HG02588 (cell line): ENCODE data around the gene RPN2.

Experiments
- ATAC-seq: cut with Tn5 transposase; IDR thresholded peaks from one replicate; pipeline ENCODE4 v1.9.1; 2021; ENCODE audit warnings: mild to moderate bottlenecking, moderate library complexity; ENCODE audit not compliant: unreplicated experiment

Gene RPN2

GRCh38 chr20:37179683-37180524 is 774 bp downstream of the RPN2 start:
- ATAC-seq, result no peak

GRCh38 chr20:37185686-37186085 is 6.6 kb downstream of the RPN2 start:
- ATAC-seq, result no peak

GRCh38 chr20:37188787-37189186 is 9.7 kb downstream of the RPN2 start:
- no peak for ATAC-seq

- no peak for ATAC-seq
Measured at GRCh38 chr20:37189416-37190016, 10.4 kb downstream of the RPN2 start.

DNA sequence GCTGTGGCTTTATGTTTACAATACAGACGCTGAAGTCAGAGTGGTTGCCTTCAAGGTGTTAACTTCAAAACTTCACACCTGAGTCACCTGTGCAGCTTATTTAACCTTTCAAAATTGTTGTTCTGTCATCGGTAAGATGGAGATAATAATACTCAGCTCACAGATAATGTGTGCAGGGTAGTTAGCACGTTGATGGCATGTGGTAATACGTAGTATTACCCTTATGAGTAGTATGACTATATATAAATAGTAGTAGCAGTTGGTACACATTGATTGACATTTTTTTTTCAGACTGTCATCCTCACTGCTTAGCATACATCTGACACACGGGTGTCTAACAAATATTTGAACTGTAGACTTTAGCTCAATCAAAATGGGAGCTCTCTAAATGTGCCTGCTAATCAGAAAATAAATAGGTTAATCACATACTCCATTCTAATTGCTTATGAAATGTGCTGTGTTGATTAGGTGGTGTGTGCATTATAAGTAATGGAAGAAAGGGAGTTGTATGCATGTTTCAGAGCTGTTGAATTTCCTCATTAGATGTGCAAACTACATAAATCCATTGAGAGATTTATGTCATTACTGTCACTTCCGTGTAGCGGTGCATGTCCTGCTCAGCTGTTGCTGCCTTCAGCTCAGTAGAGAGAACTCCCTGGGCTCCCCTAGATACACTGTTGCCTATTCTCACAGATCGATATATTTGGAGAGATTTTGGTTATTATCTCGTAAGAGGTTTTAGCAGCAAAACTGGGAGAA is 11.4 kb downstream of the RPN2 start:
- no peak for ATAC-seq

- no peak for ATAC-seq
Measured at GRCh38 chr20:37192137-37192854, 13.2 kb downstream of the RPN2 start.

DNA sequence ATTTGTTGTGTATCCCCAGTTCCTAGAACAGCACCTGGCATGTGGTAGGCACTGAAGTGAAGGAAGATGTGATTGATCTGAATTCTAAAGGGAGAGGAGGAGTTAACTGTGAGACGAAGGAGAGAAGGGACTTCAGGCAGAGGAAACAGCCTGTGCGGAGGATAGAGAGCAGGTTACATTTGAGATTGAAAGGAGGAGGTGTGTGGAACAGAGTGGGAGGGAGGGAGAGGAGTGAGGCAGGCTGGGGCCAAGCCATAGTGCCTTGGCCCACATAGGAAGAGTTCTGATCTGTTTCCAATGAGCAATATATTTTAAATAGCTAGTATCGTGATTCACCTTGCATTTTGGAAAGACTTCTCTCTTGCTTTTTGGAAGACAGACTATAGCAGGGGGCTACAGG is 14.1 kb downstream of the RPN2 start:
- ATAC-seq, result no peak

GRCh38 chr20:37193821-37194220 is 14.7 kb downstream of the RPN2 start:
- no peak for ATAC-seq

- no peak for ATAC-seq
Measured at GRCh38 chr20:37194621-37195417, 15.7 kb downstream of the RPN2 start.

DNA sequence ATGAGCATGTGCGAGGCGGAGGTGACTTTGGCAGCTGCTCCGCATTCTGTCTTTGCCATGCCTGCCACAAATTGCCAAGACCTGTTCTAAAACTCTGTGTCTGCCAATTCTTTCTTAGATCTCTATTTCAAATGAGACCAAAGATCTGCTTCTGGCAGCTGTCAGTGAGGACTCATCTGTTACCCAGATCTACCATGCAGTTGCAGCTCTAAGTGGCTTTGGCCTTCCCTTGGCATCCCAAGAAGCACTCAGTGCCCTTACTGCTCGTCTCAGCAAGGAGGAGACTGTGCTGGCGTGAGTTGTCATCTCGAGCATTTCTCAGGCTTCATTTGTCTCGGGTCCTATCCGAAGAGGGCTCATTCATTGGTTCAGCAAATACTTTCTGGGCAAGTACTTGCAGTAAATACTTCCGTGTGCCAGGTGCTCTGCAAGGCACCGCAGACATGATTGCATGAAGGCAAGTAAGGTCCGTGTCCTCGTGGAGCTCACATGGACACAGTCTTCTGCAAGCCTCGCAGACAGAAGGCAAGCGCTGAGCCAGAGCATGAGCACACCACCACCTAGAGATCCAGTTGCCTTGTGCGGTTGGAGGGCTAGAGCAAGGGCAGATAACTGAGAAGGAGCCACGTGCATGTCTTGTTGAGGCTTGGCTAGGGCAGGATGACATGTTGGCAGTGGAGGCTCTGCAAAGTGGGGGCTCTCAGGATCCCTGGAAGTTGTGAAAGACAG is 20.0 kb downstream of the RPN2 start:
- no peak for ATAC-seq

GRCh38 chr20:37200376-37200775 is 21.2 kb downstream of the RPN2 start:
- ATAC-seq, result no peak

GRCh38 chr20:37200926-37201826 is 22.0 kb downstream of the RPN2 start:
- no peak for ATAC-seq

DNA sequence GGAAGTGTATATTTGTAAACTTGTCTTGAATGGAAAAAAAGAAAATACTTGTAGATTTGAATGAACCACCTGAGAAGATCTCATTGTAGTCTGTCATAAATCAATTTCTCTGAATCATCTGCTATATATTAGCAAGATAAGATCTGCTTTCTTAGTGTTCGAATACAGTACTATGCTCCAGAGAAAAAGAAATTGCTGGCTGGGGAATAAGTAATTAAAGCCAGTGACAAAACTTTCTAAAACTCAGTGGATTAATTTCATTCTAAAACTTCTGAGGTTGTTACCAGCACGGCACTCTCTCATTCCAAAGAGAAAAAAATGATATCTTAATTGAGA is 22.7 kb downstream of the RPN2 start:
- ATAC-seq, result no peak

DNA sequence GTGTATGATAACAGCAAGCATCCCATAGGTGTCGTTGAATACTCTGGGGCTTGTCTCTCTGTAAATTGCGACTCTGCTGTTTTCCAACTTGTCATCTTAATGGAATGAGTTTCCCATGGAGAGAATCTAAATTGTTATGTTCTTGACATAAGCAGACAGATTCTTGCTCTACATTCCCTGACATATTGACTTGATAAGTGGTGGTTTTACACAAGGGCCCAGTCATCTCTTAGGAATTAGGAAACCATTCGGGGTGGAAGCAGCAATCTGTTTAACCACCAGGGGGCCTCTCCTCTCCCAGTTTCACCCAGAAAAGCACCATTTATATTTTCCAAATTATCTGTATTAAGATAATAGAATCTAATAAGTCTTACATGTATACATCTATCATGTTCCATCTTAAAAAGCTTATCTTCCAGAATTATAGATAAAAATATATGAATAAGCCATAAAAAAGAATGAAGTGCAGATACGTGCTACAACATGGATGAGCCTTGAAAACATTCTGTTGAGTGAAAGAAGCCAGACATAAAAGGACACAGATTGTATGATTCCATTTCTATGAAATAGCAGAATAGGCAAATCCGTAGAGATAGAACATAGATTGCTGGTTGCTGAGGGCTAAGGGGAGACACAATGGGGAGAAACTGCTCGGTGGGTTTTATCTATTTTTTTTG is 23.3 kb downstream of the RPN2 start:
- no peak for ATAC-seq

DNA sequence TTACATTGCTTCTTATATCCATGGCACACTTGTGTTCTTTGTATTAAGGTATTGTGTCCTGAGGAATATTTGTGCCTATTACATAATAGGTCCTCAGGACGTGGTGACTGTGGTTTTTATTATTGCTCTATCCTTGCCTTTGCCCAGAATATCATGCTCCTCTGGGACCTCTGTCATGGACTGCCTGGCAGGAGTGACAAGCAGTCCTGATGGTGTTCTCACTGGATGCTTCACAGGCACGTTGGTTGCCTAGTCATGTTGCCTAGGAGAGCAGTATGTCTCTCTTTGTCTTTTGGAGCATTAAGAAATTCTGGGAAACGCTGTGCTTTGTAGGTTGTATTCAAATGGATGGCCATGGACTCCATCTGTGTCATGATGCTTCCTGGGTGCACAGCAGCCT is 24.9 kb downstream of the RPN2 start:
- no peak for ATAC-seq

DNA sequence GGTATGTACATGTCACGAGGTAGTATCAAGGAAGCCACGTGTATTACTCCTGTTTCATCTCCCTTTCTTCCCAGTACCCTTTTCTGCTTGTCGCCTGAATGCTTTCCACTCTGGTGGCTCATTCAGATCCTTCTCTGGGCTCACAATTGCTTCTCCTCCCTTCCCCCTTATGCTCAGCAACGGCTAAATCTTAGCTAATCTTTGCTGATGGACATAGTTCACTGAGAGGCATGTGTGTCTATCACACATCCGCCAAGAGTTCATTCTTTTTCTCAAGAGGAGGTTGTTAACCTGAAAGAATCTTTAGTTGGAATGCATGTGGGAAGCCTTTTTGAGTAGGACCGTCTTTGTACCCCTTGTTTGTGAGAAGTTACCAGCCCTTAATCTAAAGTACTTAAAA is 26.0 kb downstream of the RPN2 start:
- no peak for ATAC-seq

- ATAC-seq, result no peak
Measured at GRCh38 chr20:37205794-37206193, 26.7 kb downstream of the RPN2 start.

- ATAC-seq, result no peak
Measured at GRCh38 chr20:37207171-37207570, 28.0 kb downstream of the RPN2 start.
